Measurements from ENCODE around the gene DGAT2.
"Not testable (repeated sequence)": the region's sequence is repeated elsewhere in the genome, so short reads cannot be mapped to it uniquely, and the experiment has no call there.

The DGAT2 gene, protein sequence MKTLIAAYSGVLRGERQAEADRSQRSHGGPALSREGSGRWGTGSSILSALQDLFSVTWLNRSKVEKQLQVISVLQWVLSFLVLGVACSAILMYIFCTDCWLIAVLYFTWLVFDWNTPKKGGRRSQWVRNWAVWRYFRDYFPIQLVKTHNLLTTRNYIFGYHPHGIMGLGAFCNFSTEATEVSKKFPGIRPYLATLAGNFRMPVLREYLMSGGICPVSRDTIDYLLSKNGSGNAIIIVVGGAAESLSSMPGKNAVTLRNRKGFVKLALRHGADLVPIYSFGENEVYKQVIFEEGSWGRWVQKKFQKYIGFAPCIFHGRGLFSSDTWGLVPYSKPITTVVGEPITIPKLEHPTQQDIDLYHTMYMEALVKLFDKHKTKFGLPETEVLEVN

DNA sequence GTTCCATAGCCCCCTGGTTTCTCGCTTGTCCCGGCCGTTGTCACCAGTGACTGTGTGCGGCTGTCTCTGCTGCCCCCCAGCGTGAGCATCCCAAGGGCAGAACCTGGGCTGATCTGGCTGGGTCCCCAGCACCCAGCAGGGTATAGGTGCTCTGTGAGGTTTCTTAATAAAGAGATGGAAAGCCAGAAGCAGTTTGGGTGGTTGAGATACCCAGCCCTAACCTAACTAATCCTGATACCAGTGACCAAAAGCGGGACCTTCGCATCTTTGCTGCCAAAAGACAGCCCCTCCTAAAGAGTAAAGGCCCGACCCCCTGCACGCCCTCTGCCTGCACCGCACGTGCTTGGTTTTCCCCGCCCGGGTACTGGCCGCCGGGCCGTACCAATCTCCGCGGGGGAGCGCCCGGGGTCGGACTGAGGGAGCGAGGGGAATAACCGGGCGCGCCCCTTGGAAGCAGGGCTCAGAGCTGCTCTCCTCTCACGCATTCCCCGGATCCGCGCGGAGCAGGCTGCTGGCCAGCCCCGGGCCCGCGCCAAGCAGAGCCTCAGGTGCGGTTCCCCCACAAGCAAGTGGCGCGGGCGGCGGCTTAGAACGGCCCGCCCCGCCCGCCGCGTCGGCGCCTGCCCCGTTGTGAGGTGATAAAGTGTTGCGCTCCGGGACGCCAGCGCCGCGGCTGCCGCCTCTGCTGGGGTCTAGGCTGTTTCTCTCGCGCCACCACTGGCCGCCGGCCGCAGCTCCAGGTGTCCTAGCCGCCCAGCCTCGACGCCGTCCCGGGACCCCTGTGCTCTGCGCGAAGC lies at the start of gene DGAT2:
TSS of gene DGAT2 (plus strand) at position 667 of the 797 bp plus-strand sequence. CDS start 214 bp downstream, outside the sequence.
- peak; percentile 86 to 93 for DNase-seq

DNA sequence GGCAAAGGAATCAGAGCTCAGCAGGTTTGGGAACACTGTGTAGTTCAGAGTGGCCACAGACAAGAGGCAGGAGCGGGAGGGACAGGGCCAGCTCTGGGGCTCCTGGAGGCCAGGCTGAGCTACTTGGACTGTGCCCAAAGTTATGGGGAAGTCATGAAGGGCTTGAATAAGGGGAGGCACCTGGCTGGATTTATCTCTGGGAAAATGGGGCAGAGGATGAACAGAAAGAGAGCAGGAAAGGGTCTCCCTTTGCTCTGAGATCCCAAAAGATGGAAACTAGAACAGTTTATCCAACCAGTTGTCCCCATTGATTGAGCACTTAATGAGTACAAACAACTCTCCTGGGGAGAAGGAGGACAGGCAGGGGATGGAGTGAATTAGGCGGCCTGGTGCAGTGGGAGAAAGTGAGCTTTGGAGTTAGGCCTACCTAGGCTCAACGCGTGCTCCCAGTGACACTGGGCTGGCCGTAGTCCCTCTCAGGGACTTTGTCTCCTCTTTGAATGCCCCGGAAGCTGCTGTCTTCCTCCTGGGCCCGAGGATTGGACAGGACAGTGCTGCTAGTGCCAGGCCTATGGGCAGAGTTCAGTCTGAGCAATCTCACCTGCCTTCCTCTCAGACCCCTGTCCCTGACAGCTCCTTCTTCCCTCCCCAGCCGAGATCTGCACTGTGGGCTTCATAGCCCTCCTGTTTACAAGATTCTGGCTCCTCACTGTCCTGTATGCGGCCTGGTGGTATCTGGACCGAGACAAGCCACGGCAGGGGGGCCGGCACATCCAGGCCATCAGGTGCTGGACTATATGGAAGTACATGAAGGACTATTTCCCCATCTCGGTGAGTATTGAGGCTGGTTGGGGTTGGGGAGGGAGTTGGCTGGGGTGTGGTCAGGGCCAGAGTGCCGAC lies 49.0 kb upstream of the DGAT2 start:
- DNase-seq = no peak

GRCh38 chr11:75720639-75721038 lies 47.9 kb upstream of the DGAT2 start:
- no peak for DNase-seq

DNA sequence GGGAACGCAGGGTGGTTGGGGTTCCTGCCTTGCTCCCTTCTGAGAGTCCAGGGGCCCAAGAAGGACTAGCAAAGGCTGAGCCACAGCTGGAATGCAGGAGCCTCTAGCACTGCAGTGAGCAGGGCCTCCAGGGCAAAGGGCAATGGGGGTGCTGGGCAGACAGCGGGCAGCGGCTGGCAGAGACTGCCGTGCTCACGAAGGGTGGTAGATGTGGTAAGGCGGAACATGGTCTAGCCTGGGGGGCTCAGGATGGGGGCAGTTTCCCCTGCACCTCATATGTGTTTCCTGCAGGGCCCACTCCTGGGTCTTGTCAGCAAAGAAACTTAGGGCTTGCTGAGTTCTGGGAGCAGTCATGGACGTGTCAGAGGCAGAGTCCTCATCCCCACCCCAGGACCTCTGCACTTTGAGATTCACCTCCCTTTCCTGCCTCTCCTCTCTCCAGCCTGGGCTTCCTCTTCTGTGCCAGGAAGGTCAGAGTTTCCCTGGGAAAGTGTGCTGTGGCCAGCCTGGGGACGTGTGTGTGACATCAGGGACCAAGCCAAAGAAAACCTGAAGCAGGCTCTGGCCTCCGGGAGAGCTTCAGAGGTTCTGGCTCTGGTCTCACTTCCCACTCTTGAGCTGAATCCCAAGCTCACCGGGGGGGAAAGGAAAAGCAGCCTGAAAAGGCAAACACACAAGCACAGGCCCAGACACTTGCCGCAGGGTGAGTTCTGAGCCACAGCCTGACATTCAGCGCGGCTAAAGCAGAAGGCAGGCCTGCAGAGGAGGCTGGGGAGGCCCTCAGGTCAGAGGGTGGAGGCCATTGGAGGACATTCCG lies 46.5 kb upstream of the DGAT2 start:
- no peak for DNase-seq

DNA sequence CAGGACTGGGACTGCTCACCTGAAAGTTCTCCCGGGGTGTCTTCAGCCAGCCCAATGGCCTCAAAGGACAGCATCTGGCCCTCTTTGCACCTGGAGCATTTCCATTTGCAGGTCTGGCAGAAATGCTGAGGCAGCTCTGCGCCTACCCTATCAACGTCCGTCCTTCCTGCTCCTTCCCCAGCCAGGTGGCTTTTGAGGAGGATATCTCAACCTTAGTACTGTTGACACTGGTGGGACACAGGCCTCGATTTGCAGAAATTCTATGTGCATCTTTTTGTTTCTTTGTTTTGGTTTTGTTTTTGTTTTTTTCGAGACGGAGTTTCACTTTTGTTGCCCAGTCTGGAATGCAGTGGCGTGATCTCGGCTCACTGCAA lies 45.9 kb upstream of the DGAT2 start:
- DNase-seq = no peak

- DNase-seq = no peak
Measured at GRCh38 chr11:75725547-75726320, 42.8 kb upstream of the DGAT2 start.

DNA sequence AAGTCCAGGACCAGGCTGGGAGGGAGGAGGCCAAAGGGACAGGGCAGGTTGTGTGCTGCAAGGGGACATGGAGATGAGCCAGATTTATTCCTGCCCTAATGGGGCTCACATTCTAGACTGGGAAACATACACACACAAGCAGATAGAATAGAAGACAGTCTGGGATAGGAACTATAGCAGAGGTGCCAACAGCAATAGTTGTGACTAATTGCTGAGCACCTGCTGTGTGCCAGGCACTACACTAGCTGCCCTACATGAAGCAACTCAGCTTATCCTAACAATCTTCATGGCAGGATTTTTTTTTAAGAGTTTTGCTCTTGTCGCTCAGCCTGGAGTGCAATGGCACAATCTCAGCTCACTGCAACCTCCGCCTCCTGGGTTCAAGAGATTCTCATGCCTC lies 39.6 kb upstream of the DGAT2 start:
- DNase-seq = no peak

GRCh38 chr11:75731095-75731494 lies 37.5 kb upstream of the DGAT2 start:
- no peak for DNase-seq

GRCh38 chr11:75733071-75733430 lies 35.5 kb upstream of the DGAT2 start:
- DNase-seq = no peak

- no peak for DNase-seq
Measured at GRCh38 chr11:75733431-75734107, 35.0 kb upstream of the DGAT2 start.

GRCh38 chr11:75734491-75735180 lies 33.9 kb upstream of the DGAT2 start:
- DNase-seq = no peak

DNA sequence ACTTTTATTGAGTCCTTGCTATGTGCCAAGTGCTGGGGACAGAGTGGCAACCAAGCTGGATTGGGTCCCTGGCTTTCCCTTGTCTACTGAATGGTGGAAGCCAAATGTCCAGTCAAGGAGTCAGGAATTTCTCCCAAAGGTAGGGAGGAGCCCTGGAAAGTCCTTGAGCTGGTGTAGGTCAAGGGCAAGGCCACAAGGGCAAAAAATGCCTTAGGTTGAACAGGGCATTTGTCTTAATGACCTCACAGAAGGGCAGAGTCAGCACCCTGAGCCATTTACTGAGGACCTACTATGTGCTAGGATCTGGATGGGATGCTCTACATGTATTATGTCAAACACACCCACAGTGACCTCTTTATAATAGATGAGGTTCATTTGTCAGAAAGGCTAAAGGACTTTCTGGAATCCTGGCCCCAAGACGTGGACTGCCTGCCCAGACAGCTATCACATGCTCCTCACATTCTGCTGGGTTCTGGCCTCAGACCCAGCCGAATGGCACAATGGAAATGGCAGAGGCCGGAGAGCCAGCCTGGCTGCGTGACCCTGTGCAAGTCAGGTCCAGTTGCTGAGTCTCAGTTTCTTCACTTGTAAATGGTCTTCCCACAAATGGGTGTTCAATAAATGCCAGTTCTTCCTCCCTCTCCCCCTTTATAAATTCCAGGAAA lies 33.3 kb upstream of the DGAT2 start:
- no peak for DNase-seq

- no peak for DNase-seq
Measured at GRCh38 chr11:75737314-75737713, 31.3 kb upstream of the DGAT2 start.

DNA sequence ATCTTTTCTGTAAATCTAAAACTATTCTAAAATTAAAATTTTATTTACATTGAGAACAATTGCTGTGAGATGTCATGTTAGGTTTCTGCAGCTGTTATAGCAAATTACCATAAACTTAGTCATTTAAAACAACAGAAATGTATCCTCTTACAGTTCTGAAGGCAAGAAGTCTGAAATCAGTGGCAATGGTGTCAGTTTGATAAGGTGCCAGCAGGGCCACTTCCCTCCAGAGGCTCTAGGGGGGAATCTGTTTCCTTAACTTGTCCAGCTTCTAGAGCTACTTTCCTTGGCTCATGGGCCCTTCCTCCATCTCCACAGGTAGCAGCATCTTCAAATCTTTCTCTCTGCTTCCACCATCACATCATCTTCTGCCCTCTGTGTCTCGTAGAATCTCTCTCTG lies 27.9 kb upstream of the DGAT2 start:
- DNase-seq = no peak

- not testable (repeated sequence) for DNase-seq
Measured at GRCh38 chr11:75743159-75743558, 25.4 kb upstream of the DGAT2 start.

DNA sequence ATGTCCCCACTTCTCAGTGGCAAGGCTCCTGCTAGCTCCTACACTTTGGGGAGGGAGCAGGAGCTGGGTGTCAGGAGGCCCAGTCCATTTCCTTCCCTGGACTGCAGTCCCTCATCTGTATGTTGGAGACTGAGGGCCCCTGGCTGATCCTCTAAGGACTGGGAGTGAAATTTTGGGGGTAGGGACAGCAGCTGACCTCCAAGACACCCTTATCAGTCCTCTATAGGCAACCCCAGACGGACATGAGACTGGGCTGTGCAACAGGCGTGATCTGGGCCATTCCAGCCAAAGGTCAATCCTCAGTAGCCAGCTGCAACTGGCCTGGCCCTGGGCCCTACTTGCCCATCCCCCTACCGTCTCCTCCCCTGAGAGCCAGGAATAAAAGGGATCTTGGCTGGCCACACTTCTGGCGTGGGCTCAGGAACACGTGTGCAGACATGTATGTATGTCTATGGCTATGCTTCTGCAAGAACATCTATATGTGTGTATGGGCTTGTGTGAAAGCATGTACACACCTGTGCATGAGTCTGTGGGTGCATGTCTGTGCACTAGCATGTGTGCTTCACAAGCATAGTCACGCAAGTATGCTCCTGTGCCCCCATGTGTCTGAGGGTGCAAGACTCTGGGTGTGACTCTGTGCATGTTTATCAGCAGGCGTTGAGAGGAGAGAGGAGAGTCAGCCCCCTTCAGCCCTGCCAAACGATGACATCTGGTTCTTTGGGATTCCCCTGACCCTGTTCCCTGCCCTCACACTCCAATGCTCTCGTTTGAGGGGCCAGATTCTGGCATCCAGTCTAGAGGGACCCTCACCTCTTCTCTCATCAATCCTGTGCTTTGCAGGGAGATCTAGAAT lies 24.6 kb upstream of the DGAT2 start:
- DNase-seq = no peak

GRCh38 chr11:75745807-75746206 lies 22.8 kb upstream of the DGAT2 start:
- DNase-seq = no peak

- not testable (repeated sequence) for DNase-seq
Measured at GRCh38 chr11:75748729-75749273, 19.8 kb upstream of the DGAT2 start.

All from NCI-H526 (cell line).